Measurements from ENCODE around the gene SIGLEC9.

SIGLEC9 gene

GRCh38 chr19:51124729-51125128 is at the start of gene SIGLEC9:
TSS of gene SIGLEC9 (plus strand) at chr19:51124906. CDS start at chr19:51124975, 69 bp downstream.
- DNase-seq, result no peak

- no peak for DNase-seq
These were observed 48.7 kb upstream of the SIGLEC9 start for GRCh38 chr19:51075998-51076397.

- DNase-seq, result no peak
These were observed 48.0 kb upstream of the SIGLEC9 start for GRCh38 chr19:51076631-51077213.

- DNase-seq, result no peak
These were observed 46.6 kb upstream of the SIGLEC9 start for GRCh38 chr19:51078104-51078503.

GRCh38 chr19:51078731-51079130 is 46.0 kb upstream of the SIGLEC9 start:
- no peak for DNase-seq

GRCh38 chr19:51079481-51080110 is 45.1 kb upstream of the SIGLEC9 start:
- no peak for DNase-seq

- no peak for DNase-seq
These were observed 43.2 kb upstream of the SIGLEC9 start for GRCh38 chr19:51081476-51081875.

- DNase-seq, result no peak
These were observed 42.1 kb upstream of the SIGLEC9 start, which contains the start of gene KLK14 for GRCh38 chr19:51082611-51083010. TSS of gene KLK14 (minus strand) at chr19:51082887. CDS start at chr19:51082614, 273 bp downstream.

- DNase-seq, result no peak
These were observed 41.5 kb upstream of the SIGLEC9 start for GRCh38 chr19:51083181-51083580.

GRCh38 chr19:51083783-51084182 is 40.9 kb upstream of the SIGLEC9 start:
- no peak for DNase-seq

- DNase-seq, result no peak
These were observed 40.2 kb upstream of the SIGLEC9 start for GRCh38 chr19:51084505-51084904.

GRCh38 chr19:51086153-51086850 is 38.4 kb upstream of the SIGLEC9 start:
- no peak for DNase-seq

GRCh38 chr19:51089786-51090185 is 34.9 kb upstream of the SIGLEC9 start:
- no peak for DNase-seq

GRCh38 chr19:51090471-51090870 is 34.2 kb upstream of the SIGLEC9 start:
- DNase-seq, result no peak

GRCh38 chr19:51091126-51091525 is 33.6 kb upstream of the SIGLEC9 start:
- DNase-seq, result no peak

GRCh38 chr19:51091895-51092873 is 32.5 kb upstream of the SIGLEC9 start:
- DNase-seq, result peak; percentile 1

- no peak for DNase-seq
These were observed 31.6 kb upstream of the SIGLEC9 start for GRCh38 chr19:51093101-51093500.

GRCh38 chr19:51093510-51094345 is 31.0 kb upstream of the SIGLEC9 start:
- no peak for DNase-seq

- no peak for DNase-seq
These were observed 29.9 kb upstream of the SIGLEC9 start for GRCh38 chr19:51094696-51095279.

GRCh38 chr19:51096473-51097165 is 28.1 kb upstream of the SIGLEC9 start:
- no peak for DNase-seq

- peak; percentile 16 for DNase-seq
These were observed 27.5 kb upstream of the SIGLEC9 start for GRCh38 chr19:51097166-51097738.

Measured in KG1 (cell line).